ENCODE results near the gene MADD. TPM values are rescaled to one million over a fixed set of nuclear protein-coding genes. Genes with fewer than 3 reads are reported as not detected.

MADD gene
- total RNA-seq, 1 donor from 2014 or later = 29.6 TPM

DNA sequence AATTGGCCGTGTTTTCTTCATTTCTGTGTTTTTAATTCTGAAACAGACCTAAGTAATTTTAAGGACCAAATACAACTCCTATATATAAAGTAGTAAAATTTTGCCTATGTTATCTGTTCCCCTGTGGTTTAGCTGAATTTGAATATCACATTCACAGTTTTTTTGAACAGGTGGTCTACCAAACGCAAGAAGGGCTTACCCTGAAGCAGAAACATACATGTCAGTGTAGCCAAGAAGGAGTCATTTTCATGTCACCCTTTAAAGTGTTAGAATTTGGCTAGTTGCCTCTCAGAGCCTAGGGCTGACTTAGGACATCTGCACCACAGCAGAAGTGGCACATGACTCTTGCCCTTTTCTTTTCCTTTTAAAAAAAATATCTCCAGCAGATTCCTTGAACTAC is 48.2 kb downstream of the MADD start:
- Mint-ChIP-seq H3K27me3 (ENCODE audit: low read depth) (no peaks in the 10 kb centered on the region), H3K36me3 (ENCODE audit: low read depth) (peaks cover 19% of the 10 kb centered on the region), H3K9me3 (ENCODE audit: low read depth) (no peaks in the 10 kb centered on the region), H3K4me3 (ENCODE audit: unreplicated experiment) (no peak overlapping the region), H3K27ac (ENCODE audit: unreplicated experiment) (no peak overlapping the region), H3K4me1 (ENCODE audit: low read depth) (no peaks in the 10 kb centered on the region)
- TF ChIP-seq, protein P1, sequence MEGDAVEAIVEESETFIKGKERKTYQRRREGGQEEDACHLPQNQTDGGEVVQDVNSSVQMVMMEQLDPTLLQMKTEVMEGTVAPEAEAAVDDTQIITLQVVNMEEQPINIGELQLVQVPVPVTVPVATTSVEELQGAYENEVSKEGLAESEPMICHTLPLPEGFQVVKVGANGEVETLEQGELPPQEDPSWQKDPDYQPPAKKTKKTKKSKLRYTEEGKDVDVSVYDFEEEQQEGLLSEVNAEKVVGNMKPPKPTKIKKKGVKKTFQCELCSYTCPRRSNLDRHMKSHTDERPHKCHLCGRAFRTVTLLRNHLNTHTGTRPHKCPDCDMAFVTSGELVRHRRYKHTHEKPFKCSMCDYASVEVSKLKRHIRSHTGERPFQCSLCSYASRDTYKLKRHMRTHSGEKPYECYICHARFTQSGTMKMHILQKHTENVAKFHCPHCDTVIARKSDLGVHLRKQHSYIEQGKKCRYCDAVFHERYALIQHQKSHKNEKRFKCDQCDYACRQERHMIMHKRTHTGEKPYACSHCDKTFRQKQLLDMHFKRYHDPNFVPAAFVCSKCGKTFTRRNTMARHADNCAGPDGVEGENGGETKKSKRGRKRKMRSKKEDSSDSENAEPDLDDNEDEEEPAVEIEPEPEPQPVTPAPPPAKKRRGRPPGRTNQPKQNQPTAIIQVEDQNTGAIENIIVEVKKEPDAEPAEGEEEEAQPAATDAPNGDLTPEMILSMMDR (IDR thresholded peaks at IDR 0.05) = no peak
- DNase-seq (ENCODE audit: low spot score) = no peak

DNA sequence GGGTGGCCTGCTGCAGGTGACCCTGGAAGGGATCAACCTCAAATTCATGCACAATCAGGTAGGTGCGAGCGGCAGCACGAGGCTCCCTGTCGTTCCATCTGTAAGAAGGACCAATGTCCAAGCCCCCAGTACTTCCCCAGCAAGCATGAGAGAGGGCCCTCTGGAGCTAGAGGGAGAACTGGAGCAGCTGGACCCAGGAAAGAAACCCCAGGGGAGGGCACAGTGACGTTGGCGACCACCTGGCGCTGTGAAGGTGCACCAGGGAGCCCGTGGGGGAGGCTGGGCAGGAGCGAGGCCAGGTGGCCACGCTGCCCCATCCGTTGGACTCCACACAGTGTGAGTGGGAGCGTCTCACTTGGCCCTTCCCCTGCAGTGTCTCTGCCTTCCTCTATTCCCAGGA is 54.6 kb downstream of the MADD start:
- Mint-ChIP-seq H3K9me3 (ENCODE audit: low read depth) (no peaks in the 10 kb centered on the region), H3K27ac (ENCODE audit: unreplicated experiment) (no peak overlapping the region), H3K4me3 (ENCODE audit: unreplicated experiment) (no peak overlapping the region), H3K4me1 (ENCODE audit: low read depth) (peaks cover 4% of the 10 kb centered on the region), H3K36me3 (ENCODE audit: low read depth) (peaks cover 21% of the 10 kb centered on the region), H3K27me3 (ENCODE audit: low read depth) (no peaks in the 10 kb centered on the region)
- no peak for DNase-seq (ENCODE audit: low spot score)
- TF ChIP-seq, protein P1 (IDR thresholded peaks at IDR 0.05) = no peak

DNA sequence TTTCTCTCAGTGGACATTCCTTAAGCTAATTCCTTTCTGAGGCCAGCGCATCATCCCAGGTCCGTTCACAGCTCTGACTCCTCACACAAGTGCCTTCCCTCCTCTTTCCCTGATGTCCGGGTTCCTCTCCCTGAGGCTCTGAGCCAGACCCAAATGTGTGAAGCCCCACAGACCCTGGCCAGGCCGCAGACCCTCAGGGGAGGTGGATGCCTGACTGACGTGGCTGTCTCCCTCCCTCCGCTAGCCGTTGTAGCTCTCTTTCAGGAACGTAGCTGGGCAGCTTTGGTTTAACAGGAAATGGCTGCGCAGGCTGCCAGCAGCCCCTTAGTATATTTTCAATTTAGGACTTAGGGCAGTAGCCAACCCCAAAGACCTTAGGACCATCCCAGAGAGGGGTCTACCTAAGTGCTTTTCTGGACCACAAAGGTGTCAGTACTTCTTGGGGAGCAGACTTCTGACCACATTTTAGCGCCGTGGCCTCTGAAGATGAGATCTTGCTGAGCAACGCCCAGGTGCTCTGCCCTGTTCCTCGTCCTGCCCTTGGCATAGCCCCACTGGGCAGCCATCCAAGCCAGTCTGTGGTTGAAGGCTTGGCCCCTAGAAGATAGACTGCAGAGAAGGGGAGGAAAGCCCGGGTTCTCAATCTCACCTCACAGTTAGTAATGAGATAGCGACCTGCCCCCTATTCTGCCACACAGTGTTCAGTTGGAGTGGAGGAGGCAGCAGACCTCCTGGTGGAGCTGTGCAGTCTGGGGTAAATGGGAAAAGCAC is 55.5 kb downstream of the MADD start:
- Mint-ChIP-seq H3K4me1 (ENCODE audit: low read depth) (peaks cover 7% of the 10 kb centered on the region), H3K4me3 (ENCODE audit: unreplicated experiment) (no peak overlapping the region), H3K27ac (ENCODE audit: unreplicated experiment) (no peak overlapping the region), H3K36me3 (ENCODE audit: low read depth) (peaks cover 21% of the 10 kb centered on the region), H3K27me3 (ENCODE audit: low read depth) (no peaks in the 10 kb centered on the region), H3K9me3 (ENCODE audit: low read depth) (no peaks in the 10 kb centered on the region)
- TF ChIP-seq, protein P1 (IDR thresholded peaks at IDR 0.05) = no peak
- DNase-seq (ENCODE audit: low spot score) = no peak

DNA sequence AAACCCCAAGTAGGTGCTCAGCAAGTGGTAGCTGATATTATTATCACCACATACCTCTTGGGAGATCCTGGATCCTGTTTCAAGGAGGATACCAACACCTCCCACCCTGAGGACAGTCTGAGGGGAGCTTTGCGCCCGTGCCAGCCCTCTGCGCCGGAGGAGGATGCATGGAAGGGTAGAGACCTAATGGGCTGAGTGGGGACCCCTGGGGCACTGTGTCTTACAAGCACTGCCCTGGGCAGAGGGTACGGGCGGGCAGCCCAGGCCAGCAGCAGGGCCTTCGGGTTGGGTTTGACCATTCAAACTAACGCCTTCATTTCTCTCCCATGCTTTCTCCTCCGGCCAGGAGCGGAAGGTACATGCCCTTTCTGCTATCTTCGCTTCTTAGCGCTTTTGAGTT is 56.3 kb downstream of the MADD start:
- Mint-ChIP-seq H3K36me3 (ENCODE audit: low read depth) (peaks cover 23% of the 10 kb centered on the region), H3K27ac (ENCODE audit: unreplicated experiment) (no peak overlapping the region), H3K9me3 (ENCODE audit: low read depth) (no peaks in the 10 kb centered on the region), H3K4me3 (ENCODE audit: unreplicated experiment) (no peak overlapping the region), H3K4me1 (ENCODE audit: low read depth) (peaks cover 7% of the 10 kb centered on the region), H3K27me3 (ENCODE audit: low read depth) (no peaks in the 10 kb centered on the region)
- no peak for DNase-seq (ENCODE audit: low spot score)
- TF ChIP-seq, protein P1 (IDR thresholded peaks at IDR 0.05) = no peak

DNA sequence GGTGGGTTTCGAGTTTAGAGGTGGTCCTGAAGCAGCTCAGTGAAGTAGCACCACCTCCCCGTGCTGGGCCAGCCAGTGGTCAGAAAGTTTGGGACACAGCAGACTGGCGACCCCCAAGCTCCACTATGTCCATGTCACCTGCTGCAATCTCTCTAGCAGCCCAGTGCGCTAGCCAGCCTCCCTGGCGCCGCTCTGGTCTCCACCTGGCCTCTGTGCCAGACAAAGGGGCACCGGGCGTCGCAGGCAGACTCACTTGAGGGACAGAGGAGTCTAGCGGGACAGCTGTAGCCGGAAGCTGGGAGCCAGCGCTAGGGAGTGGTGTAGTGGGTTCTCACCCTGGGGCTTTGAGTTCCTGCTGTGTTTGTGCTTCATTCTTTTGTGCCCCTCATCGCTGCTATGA is 57.1 kb downstream of the MADD start:
- TF ChIP-seq, protein P1 (IDR thresholded peaks at IDR 0.05) = no peak
- Mint-ChIP-seq H3K36me3 (ENCODE audit: low read depth) (peaks cover 19% of the 10 kb centered on the region), H3K27me3 (ENCODE audit: low read depth) (no peaks in the 10 kb centered on the region), H3K4me3 (ENCODE audit: unreplicated experiment) (no peak overlapping the region), H3K27ac (ENCODE audit: unreplicated experiment) (no peak overlapping the region), H3K9me3 (ENCODE audit: low read depth) (no peaks in the 10 kb centered on the region), H3K4me1 (ENCODE audit: low read depth) (peaks cover 7% of the 10 kb centered on the region)
- DNase-seq (ENCODE audit: low spot score) = no peak

All from chondrocyte (in vitro differentiated cells).